Stimulated activated CD8-positive, alpha-beta memory T cell treated with anti-CD3 and anti-CD28 coated beads, Interleukin-2, amount 100 ng/mL, for 1 hour (primary cell): ENCODE results near the gene OSBPL1A.

Experiments
- DNase-seq, 2 donors: peaks; one replicate each; pipeline ENCODE4 v3.0.0-alpha.2; 2020; ENCODE audit warnings: low read depth in 2 of 2

The OSBPL1A gene

GRCh38 chr18:24126155-24126961 lies 271.3 kb downstream of the OSBPL1A start:
- DNase-seq: no peak

- no peak for DNase-seq
These were observed 276.0 kb downstream of the OSBPL1A start for GRCh38 chr18:24121625-24122024.

- no peak for DNase-seq
These were observed 276.9 kb downstream of the OSBPL1A start for GRCh38 chr18:24120676-24121075.

GRCh38 chr18:24118750-24119577 lies 278.7 kb downstream of the OSBPL1A start:
- DNase-seq: peak; percentile 58 to 65

- no peak for DNase-seq
These were observed 282.0 kb downstream of the OSBPL1A start for GRCh38 chr18:24115628-24116027.

GRCh38 chr18:24114924-24115549 lies 282.6 kb downstream of the OSBPL1A start:
- no peak for DNase-seq

GRCh38 chr18:24112874-24113615 lies 284.6 kb downstream of the OSBPL1A start:
- DNase-seq: no peak

- no peak for DNase-seq
These were observed 285.2 kb downstream of the OSBPL1A start for GRCh38 chr18:24112464-24112863.
